HK-2 (cell line): ENCODE results near the gene ELOVL4.

ENCODE experiments used
- DNase-seq: peaks from one replicate; pipeline ENCODE4 v3.0.0-alpha.2; 2018; ENCODE audit not compliant: unreplicated experiment

Gene ELOVL4

GRCh38 chr6:79947191-79948186, at the start of gene ELOVL4:
ELOVL4 (minus strand) TSS chr6:79947553; CDS start chr6:79947279, 274 bp downstream.
- DNase-seq: peak; percentile 84

- no peak for DNase-seq
Measured at GRCh38 chr6:79993911-79994309, 46.6 kb upstream of the ELOVL4 start.

GRCh38 chr6:79993012-79993910, 45.9 kb upstream of the ELOVL4 start:
- no peak for DNase-seq

GRCh38 chr6:79989641-79990040, 42.3 kb upstream of the ELOVL4 start:
- no peak for DNase-seq

- DNase-seq: no peak
Measured at GRCh38 chr6:79985128-79985527, 37.8 kb upstream of the ELOVL4 start.

- peak; percentile 31 for DNase-seq
Measured at GRCh38 chr6:79984261-79984660, 36.9 kb upstream of the ELOVL4 start.

GRCh38 chr6:79981652-79982051, 34.3 kb upstream of the ELOVL4 start:
- DNase-seq: no peak

- DNase-seq: no peak
Measured at GRCh38 chr6:79971193-79971592, 23.8 kb upstream of the ELOVL4 start.

GRCh38 chr6:79969784-79970183, 22.4 kb upstream of the ELOVL4 start:
- DNase-seq: no peak

- DNase-seq: no peak
Measured at GRCh38 chr6:79967178-79967577, 19.8 kb upstream of the ELOVL4 start.

GRCh38 chr6:79964607-79965081, 17.3 kb upstream of the ELOVL4 start:
- no peak for DNase-seq

- no peak for DNase-seq
Measured at GRCh38 chr6:79954849-79955248, 7.5 kb upstream of the ELOVL4 start.

- DNase-seq: peak; percentile 52
Measured at GRCh38 chr6:79949233-79949632, 1.9 kb upstream of the ELOVL4 start.

GRCh38 chr6:79946272-79947190, 822 bp downstream of the ELOVL4 start:
- DNase-seq: peak; percentile 27

- no peak for DNase-seq
Measured at GRCh38 chr6:79943133-79943532, 4.2 kb downstream of the ELOVL4 start.

GRCh38 chr6:79941489-79942151, 5.7 kb downstream of the ELOVL4 start:
- no peak for DNase-seq

- DNase-seq: no peak
Measured at GRCh38 chr6:79928478-79928998, 18.8 kb downstream of the ELOVL4 start.

- no peak for DNase-seq
Measured at GRCh38 chr6:79927758-79928157, 19.6 kb downstream of the ELOVL4 start.

GRCh38 chr6:79923270-79923669, 24.1 kb downstream of the ELOVL4 start:
- no peak for DNase-seq

- DNase-seq: no peak
Measured at GRCh38 chr6:79922018-79922417, 25.3 kb downstream of the ELOVL4 start.
